Camera-type eye (tissue), 1 donor: ENCODE data around the gene OCIAD1. TPM values are rescaled to one million over a fixed set of nuclear protein-coding genes. Genes with fewer than 3 reads are reported as not detected.

Experiments
- total RNA-seq: library from RNA; depleted of rRNA; stranded (reverse); fragments of >200 nt; gene quantifications from one replicate; pipeline ENCODE4 v1.2.3, GENCODE V29; 2014

The OCIAD1 gene, protein sequence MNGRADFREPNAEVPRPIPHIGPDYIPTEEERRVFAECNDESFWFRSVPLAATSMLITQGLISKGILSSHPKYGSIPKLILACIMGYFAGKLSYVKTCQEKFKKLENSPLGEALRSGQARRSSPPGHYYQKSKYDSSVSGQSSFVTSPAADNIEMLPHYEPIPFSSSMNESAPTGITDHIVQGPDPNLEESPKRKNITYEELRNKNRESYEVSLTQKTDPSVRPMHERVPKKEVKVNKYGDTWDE
- total RNA-seq = 170 TPM

GRCh38 chr4:48830706-48831531, at the start of gene OCIAD1:
Gene OCIAD1, plus strand, starts transcription at chr4:48831088. Its CDS starts 1,537 bp downstream, at chr4:48832625.

DNA sequence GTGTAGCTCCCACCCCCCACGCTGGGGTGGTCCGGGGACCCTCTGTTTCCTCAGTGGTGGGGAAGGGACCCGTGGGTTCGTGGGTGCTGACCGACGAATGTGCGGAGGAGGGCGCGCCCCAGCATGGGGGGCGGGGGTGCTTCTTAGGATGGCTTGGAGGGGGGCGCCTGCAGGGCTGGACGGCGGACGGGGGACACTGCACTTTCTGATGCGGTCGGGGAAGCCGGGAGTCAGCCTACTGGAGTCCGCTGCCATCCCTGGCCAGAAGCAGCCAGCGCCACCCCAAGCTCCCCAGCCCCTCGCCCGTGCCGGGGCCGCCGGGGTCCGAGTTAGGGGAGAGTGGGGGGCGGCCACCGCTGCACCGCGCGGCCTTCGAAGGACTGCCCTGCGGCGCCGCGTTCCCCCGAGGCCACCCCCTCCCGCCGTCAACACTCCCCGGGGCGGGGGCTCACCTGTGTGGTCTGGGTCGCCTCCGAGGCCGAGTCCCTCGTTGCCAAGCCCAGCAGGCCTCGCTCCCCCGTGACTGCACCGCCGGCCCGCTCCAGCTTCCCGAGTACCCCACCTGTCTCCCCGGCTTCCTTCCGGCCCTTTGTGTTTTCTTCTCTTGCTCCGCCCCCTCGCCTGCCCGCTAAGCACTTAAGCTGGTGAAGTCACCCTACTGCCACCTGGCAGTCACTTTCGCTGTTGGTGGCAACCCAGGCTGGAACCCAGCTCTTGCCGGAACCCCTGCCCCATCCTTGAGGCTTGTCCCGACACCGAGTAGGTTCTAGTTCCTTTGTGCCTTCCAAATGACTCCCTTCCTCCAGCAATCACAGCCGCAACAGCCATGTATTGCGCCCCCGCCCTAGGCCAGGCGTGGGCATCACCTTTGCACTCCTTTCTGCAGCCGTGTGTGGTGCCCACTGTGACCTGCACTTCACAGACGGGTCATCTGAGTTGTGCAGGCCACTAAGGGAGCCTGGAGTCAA, 75.6 kb downstream of the OCIAD1 start, which contains the start of gene OCIAD2:
Gene OCIAD2, minus strand, starts transcription at position 569 of the 968 bp plus-strand sequence. CDS start 2,225 bp downstream, outside the sequence.

Other genes with a start within 250 kb of the OCIAD1 start
- gene FRYL, start 50.8 kb upstream of the OCIAD1 start, total RNA-seq = 226 TPM
- 16.4 TPM for gene OCIAD2, start 75.7 kb downstream of the OCIAD1 start, total RNA-seq
- gene CWH43, start 155.2 kb downstream of the OCIAD1 start, total RNA-seq = 1.4 TPM